GM18909 (cell line): Measurements from ENCODE around the gene FKBP2.

Experiments used
- ATAC-seq: cut with Tn5 transposase; IDR thresholded peaks from one replicate; pipeline ENCODE4 v1.9.1; 2021; ENCODE audit warnings: mild to moderate bottlenecking; ENCODE audit not compliant: unreplicated experiment, poor library complexity

The FKBP2 gene

DNA sequence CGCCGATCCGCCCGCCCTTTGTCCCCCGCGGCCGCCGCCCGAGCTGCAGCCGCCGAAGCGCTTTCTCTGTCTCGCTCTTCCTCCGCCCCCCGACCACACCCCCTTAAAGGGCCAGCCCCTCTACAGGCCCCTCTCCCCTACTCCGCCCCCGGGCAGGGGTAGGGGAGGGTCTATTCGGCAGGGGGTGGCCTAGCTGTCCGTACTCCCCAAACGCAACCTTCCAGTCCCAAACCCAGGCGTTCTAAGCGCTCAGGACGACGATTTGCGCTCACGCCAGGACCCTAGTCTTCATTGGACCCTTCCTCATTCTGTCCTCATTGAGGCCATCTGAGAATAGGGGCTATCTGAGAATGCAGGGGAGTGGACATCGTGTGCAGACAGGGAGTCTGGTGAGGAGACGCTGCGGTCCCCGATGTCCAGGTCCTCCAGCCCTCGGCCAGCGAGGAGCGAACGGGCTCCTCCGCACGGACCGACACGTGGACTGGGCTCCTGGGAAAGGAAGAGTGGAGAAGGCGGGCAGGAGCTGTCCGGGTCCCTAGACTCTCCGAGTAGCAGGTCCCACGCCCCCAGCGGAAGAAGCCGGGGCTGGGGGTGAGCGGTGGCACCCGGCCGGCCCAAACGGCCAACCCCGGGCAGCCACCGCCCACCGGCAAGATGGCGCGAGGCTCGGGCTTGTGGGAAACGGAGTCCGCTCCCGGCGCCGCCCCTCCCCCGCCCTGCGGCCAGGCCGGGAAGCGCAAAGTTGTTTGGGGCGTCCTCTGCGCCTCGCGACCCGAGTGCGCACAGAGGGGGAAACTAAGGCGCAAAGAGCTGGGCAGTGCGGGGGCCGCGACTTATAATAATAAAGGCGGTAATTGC lies 6.2 kb downstream of the FKBP2 start, which contains the start of gene PPP1R14B:
PPP1R14B (minus strand) TSS at position 73 of the 858 bp plus-strand sequence. CDS start 270 bp downstream, outside the sequence.
- peak; percentile 34 for ATAC-seq

DNA sequence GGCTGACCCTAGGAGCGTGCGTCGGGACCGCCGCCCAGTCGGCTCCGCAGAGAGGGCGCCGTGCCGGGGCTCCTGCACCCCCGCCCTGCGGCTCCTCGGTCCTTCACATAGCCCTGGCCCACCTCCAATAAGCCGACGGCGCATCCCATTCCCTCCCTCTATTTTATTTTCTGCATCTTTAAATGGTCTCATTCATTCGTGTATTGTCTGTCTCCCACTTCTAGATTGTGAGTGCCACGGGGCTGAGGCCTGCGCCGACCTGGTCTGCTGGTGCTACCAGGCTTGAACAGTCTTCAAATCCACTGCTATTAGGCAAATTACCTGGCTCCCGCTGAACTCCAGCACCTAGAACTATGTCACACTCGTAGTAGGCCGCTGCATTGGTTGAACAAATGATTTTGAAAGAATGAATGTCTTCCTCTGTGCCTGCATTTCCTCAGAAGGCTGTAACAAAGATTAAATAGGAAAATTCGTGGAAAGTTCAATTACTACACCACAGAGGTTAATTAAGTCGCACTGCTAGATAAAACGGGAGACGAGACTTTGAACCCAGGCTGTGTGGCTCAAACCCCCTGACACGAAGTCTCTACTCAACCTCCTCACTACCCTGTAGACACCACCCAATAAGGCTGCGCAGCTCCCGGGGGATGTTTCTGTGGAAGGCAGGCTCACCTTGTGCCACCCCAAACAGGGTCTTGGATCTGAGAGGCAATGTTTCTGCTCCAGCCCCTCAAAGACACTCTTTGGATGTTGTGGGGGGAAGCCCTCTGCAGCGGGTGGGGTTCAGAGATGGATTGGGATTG lies 7.0 kb downstream of the FKBP2 start:
- no peak for ATAC-seq

- no peak for ATAC-seq
These were observed 7.7 kb downstream of the FKBP2 start for GRCh38 chr11:64248578-64248977.

DNA sequence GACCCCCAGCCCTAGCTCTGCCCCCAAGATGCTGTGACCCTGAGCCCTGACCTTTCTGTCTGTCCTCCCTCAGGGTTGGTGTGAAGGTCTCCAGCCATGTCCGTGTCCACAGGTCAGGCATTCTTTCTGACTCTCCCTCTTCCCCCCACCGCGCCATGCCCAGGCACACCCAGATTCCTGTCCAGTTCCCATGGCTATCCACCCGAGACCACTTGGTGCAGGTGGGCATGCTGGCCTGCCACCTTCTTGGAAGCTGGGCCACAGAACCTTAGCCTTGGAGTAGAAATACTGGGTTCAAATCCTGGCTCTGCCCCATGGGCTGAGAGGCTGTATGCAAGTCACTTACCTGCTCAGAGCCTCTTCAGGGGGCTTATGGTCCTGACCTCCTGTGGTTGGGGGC lies 8.1 kb downstream of the FKBP2 start:
- ATAC-seq: no peak

DNA sequence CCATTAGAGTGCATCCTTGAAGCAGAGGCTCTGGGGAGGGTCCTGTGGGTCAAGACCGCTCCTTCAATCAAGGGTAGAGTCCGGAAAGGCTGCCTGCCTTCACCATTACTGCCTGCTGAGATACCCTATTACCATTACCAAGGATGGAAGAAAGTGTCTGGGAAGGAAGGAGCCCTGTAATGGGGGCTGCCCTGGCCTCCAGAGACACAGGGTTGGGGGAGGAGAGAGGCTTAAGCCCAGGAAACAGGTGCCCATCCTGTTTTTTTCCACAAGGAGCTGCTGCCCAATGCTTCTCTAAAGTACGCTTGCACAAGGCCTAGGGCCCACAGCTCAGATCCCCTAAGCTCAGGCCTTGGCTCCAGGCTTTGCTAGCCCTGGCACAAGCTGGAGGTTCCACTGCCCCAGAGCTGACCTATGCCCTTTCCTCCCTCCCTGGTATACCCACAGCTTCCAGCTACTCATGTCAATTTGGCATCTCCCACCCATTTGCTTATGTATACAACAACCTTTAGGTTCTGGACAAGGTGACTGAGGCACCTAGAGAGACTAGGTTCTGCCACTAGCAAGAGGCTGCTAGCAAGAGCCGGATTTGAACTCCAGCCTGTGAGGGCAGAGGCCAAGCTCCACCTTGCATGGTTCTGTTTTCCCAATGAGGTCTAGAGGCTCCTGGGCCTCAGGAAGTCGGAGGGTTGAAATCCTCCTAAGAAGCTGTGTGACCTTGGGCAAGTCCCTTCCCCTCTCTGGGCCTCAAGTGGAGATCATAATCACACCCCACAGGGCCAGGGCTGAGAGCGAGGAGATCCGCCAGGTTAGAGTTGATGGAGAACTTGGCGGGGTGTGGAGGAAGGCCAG lies 8.9 kb downstream of the FKBP2 start:
- ATAC-seq: no peak

GRCh38 chr11:64250415-64251015 lies 9.6 kb downstream of the FKBP2 start:
- no peak for ATAC-seq

DNA sequence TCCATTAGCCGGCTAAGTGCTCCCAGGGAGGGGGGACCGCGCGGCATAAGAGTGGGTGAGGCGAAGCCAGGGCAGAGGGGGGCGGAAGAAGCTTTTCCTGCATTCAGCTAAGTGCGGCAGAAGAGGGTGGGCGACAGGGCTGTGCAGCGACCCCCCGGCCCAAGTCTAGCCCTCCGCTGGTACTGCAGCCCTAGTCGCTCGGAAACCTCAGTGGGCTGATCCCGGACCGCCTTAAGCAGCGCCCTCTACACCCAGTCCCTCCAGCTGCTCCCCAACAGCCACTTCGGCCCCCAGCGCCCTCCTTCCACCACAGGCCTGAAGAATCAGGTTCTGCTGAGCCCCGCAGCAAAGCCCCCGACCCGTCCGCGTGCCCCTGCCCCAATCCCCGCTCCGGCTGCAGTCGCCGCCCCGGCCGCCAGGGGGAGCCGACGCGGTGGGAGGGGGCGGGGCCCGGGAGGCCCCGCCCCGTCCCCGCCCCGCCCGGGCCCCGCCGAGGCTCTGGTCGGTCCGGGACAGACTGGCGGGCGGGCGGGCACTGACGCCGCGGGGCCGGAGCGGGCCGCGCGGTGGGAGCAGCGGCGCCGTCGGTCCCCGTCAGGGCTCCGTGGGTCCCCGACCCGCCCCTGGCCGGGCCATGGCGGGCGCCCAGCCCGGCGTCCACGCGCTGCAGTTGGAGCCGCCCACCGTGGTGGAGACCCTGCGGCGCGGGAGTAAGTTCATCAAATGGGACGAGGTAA lies 10.3 kb downstream of the FKBP2 start, which contains the start of gene PLCB3:
PLCB3 (plus strand) TSS at position 515 of the 737 bp plus-strand sequence; CDS start at position 635, 120 bp downstream.
- ATAC-seq: peak; percentile 38

DNA sequence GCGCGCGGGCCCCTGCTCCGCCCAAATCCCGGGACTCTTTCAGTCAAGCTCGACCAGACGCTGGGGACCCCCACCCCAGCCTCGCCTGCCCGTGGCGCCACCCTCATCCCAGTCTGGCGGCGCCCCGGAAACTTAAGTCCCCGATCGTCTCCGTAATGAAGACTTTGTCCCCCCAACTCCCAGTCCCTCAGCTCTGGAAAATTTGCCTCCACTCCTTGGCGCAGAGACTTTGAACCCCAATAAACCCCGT lies 10.8 kb downstream of the FKBP2 start:
- ATAC-seq: no peak

GRCh38 chr11:64252003-64252872 lies 11.3 kb downstream of the FKBP2 start:
- no peak for ATAC-seq

- ATAC-seq: no peak
These were observed 12.1 kb downstream of the FKBP2 start for GRCh38 chr11:64253043-64253442.

GRCh38 chr11:64253481-64253880 lies 12.6 kb downstream of the FKBP2 start:
- no peak for ATAC-seq

GRCh38 chr11:64254326-64254725 lies 13.4 kb downstream of the FKBP2 start:
- ATAC-seq: no peak

DNA sequence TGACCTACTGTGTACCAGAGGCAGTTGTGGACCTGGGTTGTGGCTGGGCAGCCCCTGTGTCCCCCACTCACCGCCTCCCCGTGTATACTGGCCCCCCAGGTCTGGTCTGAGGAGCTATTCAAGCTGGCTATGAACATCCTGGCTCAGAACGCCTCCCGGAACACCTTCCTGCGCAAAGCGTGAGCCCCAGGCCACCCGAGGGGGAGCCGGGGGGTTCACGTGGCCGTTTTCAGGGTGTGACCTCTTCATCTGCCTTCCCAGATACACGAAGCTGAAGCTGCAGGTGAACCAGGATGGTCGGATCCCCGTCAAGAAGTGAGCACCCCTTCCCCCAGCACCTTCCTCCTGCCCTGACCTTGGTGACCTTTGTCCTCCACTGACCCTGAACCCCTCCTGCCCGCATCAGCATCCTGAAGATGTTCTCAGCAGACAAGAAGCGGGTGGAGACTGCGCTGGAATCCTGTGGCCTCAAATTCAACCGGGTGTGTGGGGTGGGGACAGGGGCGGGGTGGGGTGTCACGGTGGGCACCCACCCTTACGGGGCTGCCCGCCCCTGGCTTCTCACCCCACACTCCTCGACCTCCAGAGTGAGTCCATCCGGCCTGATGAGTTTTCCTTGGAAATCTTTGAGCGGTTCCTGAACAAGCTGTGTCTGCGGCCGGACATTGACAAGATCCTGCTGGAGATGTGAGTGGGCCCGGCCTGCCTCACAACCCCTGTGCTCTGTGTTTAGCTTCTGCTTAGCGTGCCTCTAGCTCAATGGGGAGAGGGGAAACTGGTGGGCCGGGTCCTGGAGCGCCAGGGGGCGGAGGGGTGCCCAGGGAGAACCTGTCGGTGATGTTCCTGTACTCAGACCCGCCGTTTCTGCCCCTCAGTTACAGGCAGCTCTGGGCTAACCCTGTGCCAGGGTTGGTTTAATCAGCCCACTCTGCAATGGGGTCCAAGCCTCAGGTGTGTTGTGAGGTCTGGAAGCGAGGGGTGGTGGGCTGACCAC lies 14.5 kb downstream of the FKBP2 start:
- no peak for ATAC-seq

DNA sequence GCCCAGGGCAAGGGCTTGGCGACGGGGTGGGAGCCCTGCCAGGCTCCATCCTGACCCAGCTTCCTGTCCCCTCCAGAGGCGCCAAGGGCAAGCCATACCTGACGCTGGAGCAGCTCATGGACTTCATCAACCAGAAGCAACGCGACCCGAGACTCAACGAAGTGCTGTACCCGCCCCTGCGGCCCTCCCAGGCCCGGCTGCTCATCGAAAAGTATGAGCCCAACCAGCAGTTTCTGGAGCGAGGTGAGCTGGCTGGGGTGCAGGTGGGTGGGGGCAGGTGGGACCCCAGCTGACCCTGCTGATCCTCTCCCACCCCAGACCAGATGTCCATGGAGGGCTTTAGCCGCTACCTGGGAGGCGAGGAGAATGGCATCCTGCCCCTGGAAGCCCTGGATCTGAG lies 15.4 kb downstream of the FKBP2 start:
- no peak for ATAC-seq

DNA sequence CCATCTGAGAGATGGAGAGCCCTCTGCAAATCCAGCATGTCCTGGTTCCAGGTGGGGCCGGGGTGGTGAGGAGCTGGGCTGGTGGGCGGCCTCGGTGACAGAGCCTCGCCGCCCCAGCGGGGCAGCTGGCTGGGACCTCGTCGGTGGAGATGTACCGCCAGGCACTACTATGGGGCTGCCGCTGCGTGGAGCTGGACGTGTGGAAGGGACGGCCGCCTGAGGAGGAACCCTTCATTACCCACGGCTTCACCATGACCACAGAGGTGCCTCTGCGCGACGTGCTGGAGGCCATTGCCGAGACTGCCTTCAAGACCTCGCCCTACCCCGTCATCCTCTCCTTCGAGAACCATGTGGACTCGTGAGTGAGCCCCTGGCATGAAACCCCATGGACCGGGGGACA lies 17.5 kb downstream of the FKBP2 start:
- no peak for ATAC-seq

DNA sequence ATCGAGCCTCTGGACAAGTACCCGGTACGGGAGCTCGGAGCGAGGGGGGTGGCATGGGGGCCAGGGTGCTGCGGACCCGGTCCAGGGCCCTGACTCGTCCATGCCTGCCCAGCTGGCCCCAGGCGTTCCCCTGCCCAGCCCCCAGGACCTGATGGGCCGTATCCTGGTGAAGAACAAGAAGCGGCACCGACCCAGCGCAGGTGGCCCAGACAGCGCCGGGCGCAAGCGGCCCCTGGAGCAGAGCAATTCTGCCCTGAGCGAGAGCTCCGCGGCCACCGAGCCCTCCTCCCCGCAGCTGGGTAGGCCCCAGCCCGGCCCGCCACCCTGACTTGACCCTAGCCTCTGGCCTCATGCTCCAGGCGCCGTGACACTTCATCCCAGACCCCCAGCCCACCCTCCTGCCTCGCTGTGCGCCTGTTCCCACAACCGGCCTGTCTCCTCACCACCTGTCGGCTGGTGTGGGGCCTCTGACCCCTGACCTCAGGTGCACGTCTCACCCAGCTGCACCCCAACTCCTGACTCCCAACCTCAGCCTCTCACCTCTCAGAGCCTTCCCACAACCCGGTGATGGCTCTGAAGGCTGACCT lies 18.1 kb downstream of the FKBP2 start:
- ATAC-seq: no peak

DNA sequence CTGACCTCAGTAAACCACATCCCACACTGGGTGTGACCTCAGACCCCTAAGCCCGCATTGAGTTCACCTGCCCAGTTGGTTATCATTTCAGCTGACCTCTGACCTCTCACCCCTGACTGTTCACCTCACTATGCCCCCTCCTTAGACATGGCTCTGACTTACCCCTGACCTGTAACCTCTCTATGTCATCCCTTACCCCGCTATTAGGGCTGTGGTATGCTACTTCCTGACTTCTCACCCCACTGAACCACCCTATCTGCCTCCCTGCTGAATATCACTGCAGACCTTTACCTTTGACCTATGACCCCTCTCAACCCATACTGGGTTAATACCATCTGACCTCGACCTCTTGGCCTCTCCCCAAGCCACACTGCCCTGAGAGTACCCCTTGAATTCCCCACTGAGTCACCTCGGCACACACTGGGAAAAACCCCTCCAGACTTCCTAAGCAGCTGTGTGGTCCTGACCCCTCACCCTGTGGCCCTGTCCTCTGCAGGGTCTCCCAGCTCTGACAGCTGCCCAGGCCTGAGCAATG lies 18.7 kb downstream of the FKBP2 start:
- no peak for ATAC-seq
